SK-N-MC (cell line): ENCODE data around the gene RNASE4.

Experiments used
- EZH2 ChIP-seq: fragments of 200-600 bp; sonication (generic); IDR thresholded peaks from one replicate; pipeline ENCODE4 v1.6.1; 2017; ENCODE audit warnings: antibody characterized with exemption
- POLR2AphosphoS5 ChIP-seq: IDR thresholded peaks from 2 replicates; pipeline ENCODE4 v1.6.1; 2012; ENCODE audit warnings: mild to moderate bottlenecking, low read depth, low read length, borderline replicate concordance

DNA sequence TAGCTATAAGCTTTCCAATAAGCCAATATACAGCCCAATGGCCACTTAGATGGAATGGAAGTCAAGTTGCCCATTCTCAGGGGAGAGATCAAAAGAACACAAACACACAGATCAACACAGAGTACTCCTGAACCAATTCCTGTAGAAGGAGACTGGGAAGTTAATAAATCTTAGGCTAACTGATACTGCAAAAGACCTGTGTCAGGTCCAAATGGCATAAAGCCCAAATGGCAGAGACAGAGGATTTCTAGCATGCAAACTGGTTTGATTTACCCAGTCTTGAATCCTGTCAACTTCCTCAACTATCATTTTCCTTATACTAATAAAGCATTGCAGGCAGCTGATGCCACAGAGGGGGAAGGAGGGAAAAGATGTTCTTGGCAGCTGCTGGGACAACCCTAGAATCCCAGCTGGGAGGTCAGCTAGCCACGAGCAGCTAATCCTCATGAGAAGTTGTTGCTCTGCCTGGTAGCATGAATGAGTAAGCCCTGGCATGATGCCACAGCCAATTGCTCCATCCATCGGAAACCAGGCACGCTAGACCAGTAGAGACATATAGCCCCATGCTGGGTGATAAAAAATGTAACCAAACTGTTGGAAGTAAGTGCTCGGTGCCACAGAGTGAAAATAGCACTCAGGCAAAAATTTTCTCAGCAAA, 30.4 kb downstream of the RNASE4 start:
- TF ChIP-seq EZH2 (no peak), POLR2AphosphoS5 (no peak)
